ENCODE measurements around the gene SYPL2. TPM values are rescaled to one million over a fixed set of nuclear protein-coding genes. Genes with fewer than 3 reads are reported as not detected.
A peak's percentile ranks its signal among the peaks of the same experiment; 100 is the strongest.

Gene SYPL2
- total RNA-seq = 38.6 TPM

DNA sequence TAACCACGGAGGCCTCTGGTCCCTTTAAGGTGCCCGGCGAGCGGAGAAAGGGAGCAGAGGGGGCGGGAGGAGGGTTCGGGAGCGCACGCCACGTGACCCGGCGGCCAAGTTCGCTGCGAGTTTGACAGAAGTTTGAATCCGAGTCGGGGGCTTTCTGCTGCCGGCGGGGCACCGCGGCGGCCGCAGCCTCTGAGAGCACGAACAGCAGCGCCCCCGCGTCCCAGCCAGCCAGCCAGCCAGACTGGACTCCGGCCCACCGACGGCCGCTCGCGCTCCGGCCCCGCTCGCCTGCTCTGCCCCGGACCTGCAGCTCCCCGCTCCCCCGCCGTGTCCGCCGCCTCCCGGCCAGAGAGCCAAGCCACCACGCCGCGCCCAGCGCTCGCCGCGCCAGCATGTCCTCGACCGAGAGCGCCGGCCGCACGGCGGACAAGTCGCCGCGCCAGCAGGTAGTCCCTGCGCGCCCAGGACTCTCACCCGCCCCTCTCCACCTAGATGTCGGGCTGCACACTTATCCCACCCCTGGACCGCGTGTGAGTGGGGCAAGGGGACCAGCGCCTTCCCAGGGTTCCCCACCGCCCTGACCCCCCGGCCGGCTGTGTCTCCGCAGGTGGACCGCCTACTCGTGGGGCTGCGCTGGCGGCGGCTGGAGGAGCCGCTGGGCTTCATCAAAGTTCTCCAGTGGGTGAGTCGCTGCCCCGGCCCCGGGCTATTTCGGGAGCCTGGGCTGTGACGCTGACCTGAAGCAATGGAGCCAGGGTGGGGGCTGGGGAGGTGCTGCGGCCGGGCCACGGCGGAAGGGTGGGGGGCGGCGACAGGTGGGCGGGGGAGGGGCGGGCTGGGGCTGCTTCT, at the start of gene SYPL2:
Gene SYPL2, plus strand, starts transcription at position 95 of the 849 bp plus-strand sequence. Its CDS starts 298 bp downstream, at position 393.
- Histone ChIP-seq H3K27ac (ENCODE audit: low read depth, low read length) (peak within 1 kb of the TSS; percentile 98), H3K9ac (ENCODE audit: low read depth in 1 of 3, low read length in 3 of 3) (peak within 1 kb of the TSS; percentile 92 to 97 (median 94)), H3K4me3 (ENCODE audit: low read length in 3 of 3) (peak within 1 kb of the TSS; percentile 84 to 87 (median 85)), H3K27me3 (ENCODE audit: control insufficient read depth in 3 of 3, insufficient read depth in 3 of 3, low read length in 3 of 3) (peaks cover 0 to 4% (median 0%) of the 10 kb centered on the region in 3 donors), H3K36me3 (ENCODE audit: control insufficient read depth in 3 of 3, insufficient read depth in 3 of 3, low read length in 3 of 3) (peaks cover 0 to 3% (median 0%) of the 10 kb centered on the region in 3 donors), H3K4me1 (ENCODE audit: control insufficient read depth in 3 of 3, insufficient read depth in 3 of 3, low read length in 3 of 3) (peaks cover 33 to 39% (median 35%) of the 10 kb centered on the region in 3 donors), H3K9me3 (ENCODE audit: control insufficient read depth in 3 of 3, low read length in 3 of 3) (no peaks in the 10 kb centered on the region)

DNA sequence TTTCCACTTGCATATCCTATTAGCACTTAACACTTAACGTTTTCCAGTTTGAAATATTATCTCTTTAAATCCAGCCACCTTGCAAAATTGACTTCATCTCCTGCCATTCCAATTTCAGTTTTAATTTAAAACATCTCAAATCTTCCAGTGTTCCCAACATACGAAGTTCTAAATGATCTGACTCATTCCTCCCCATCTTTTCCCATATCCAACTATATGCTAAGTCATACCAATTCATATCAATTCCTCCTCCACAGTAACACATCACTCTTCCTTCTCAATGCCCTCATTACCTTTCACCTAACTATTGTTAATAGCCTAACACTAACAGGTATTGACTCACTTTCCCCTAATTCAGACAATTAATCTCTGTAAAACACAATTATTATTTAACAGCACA, 42.8 kb upstream of the SYPL2 start:
- H3K9ac ChIP-seq (ENCODE audit: low read depth in 1 of 3, low read length in 3 of 3) = no peak overlapping the region
- H3K27ac ChIP-seq (ENCODE audit: low read depth, low read length) = peak overlapping the region; percentile 10
- no peak overlapping the region for H3K4me3 ChIP-seq (ENCODE audit: low read length in 3 of 3)
- peaks cover 14 to 29% (median 23%) of the 10 kb centered on the region in 3 donors for H3K4me1 ChIP-seq (ENCODE audit: control insufficient read depth in 3 of 3, insufficient read depth in 3 of 3, low read length in 3 of 3)
- peaks cover 0 to 17% (median 13%) of the 10 kb centered on the region in 3 donors for H3K36me3 ChIP-seq (ENCODE audit: control insufficient read depth in 3 of 3, insufficient read depth in 3 of 3, low read length in 3 of 3)
- no peaks in the 10 kb centered on the region for H3K9me3 ChIP-seq (ENCODE audit: control insufficient read depth in 3 of 3, low read length in 3 of 3)
- no peaks in the 10 kb centered on the region for H3K27me3 ChIP-seq (ENCODE audit: control insufficient read depth in 3 of 3, insufficient read depth in 3 of 3, low read length in 3 of 3)

DNA sequence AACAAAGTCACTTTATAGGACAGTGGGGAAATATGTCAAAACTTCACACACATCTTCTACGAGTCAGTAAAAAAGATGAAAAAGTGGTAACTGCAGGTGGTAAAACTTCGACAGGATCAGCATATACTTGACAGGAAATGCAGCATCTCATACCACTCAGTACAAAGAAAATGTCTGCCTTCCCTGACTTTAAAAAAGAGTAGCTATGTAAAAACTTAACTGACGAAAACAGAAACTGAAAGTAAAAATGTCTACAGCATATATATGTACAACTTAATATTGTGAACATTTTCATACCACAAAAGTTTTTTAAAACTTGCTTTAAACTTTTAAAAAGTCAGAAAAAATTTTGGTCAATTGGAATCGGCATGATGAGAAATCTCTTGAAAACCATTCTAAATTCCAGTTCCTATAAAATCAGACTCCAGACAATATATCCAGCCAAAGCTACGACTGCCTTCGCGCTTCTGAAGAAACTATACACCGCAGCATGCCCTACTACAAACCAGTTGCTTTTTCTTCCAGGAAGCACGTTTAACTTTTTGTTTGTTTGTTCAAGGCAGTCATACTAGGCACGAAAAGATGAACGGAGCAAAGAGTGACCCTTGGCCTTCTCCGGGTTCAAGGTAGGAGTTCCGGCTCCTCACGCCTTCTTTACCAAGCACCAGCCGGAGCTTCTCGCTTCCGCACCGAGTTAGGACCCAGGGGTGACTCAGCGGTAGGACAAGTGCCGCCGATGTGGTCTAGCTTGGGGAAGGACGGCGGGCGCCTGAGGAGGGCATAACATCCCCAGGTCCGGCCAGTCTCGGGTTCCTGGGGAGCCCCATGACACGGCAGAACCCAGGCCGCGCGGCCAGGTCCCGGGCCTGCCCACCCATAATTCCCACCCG, 40.7 kb upstream of the SYPL2 start:
- peak overlapping the region; percentile 94 to 99 (median 96) for H3K4me3 ChIP-seq (ENCODE audit: low read length in 3 of 3)
- peaks cover 14 to 29% (median 23%) of the 10 kb centered on the region in 3 donors for H3K4me1 ChIP-seq (ENCODE audit: control insufficient read depth in 3 of 3, insufficient read depth in 3 of 3, low read length in 3 of 3)
- H3K9ac ChIP-seq (ENCODE audit: low read depth in 1 of 3, low read length in 3 of 3) = peak overlapping the region; percentile 91 to 99 (median 94)
- peaks cover 0 to 6% (median 5%) of the 10 kb centered on the region in 3 donors for H3K36me3 ChIP-seq (ENCODE audit: control insufficient read depth in 3 of 3, insufficient read depth in 3 of 3, low read length in 3 of 3)
- peak overlapping the region; percentile 91 for H3K27ac ChIP-seq (ENCODE audit: low read depth, low read length)
- H3K9me3 ChIP-seq (ENCODE audit: control insufficient read depth in 3 of 3, low read length in 3 of 3) = no peaks in the 10 kb centered on the region
- H3K27me3 ChIP-seq (ENCODE audit: control insufficient read depth in 3 of 3, insufficient read depth in 3 of 3, low read length in 3 of 3) = no peaks in the 10 kb centered on the region

DNA sequence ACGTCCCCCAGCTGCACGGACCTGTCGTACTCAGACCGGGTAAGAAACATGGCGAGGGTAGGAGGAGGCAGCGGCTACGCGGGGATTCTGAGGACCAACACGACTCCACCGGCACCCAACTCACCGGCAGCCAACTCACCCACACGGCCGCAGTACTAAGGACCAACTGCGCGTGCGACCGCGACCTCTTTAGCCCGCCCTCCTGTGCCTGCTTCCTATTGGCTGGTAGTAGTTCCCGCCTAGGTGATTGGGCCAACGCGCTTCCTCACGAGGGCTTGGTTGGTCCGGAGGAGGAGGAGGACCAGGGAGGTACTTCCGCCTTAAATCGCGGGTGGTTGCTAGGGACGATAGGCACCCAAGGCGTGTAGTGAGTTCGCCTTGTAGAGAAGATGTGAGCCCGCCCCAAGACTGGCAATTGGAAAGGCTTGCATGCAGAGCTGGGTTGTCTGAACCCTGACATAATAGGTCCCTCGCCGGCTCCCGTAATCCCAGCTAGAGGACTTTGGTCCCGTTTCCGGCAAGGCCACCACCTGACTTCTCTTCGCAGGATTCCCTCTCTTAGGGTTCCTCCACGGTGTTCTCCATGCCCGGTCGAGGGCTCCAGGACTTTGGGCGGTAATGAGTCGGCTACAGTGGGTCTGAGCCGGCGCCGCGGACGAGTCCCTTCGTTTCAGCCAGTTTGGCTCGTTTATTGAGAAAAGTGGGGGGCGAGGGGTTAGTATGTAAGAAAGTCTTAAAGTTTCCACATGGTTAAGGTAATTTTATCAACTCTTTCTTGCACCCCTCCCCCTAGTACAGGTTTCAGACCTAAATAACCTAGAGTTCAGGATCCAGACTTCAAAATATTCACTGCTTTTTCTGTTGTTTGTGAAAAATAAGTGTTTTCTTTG, 39.8 kb upstream of the SYPL2 start, which contains the start of gene PSMA5:
Gene PSMA5, minus strand, starts transcription at position 168 of the 890 bp plus-strand sequence. Its CDS starts 118 bp downstream, at position 50.
- Histone ChIP-seq H3K4me1 (ENCODE audit: control insufficient read depth in 3 of 3, insufficient read depth in 3 of 3, low read length in 3 of 3) (peaks cover 14 to 29% (median 23%) of the 10 kb centered on the region in 3 donors), H3K27ac (ENCODE audit: low read depth, low read length) (peak within 1 kb of the TSS; percentile 91), H3K36me3 (ENCODE audit: control insufficient read depth in 3 of 3, insufficient read depth in 3 of 3, low read length in 3 of 3) (no peaks in the 10 kb centered on the region), H3K9ac (ENCODE audit: low read depth in 1 of 3, low read length in 3 of 3) (peak within 1 kb of the TSS; percentile 91 to 99 (median 94)), H3K27me3 (ENCODE audit: control insufficient read depth in 3 of 3, insufficient read depth in 3 of 3, low read length in 3 of 3) (no peaks in the 10 kb centered on the region), H3K4me3 (ENCODE audit: low read length in 3 of 3) (peak within 1 kb of the TSS; percentile 94 to 99 (median 96)), H3K9me3 (ENCODE audit: control insufficient read depth in 3 of 3, low read length in 3 of 3) (no peaks in the 10 kb centered on the region)

DNA sequence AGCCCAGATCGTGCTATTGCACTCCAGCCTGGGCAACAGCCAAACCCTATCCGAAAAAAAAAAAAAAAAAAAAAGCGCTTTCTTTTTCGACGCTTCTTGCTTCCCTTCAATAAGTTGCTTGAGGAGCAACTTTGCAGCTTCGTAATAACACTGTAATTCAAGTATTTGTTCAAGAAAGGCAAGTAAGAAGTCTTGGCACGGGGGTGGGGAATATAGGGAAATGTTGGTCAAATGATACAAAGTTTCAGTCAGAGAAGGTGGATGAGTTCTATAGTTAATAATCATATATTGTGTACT, 39.2 kb upstream of the SYPL2 start:
- Histone ChIP-seq H3K9me3 (ENCODE audit: control insufficient read depth in 3 of 3, low read length in 3 of 3) (no peaks in the 10 kb centered on the region), H3K36me3 (ENCODE audit: control insufficient read depth in 3 of 3, insufficient read depth in 3 of 3, low read length in 3 of 3) (no peaks in the 10 kb centered on the region), H3K27ac (ENCODE audit: low read depth, low read length) (peak overlapping the region; percentile 91), H3K4me1 (ENCODE audit: control insufficient read depth in 3 of 3, insufficient read depth in 3 of 3, low read length in 3 of 3) (peaks cover 14 to 29% (median 23%) of the 10 kb centered on the region in 3 donors), H3K4me3 (ENCODE audit: low read length in 3 of 3) (peak overlapping the region; percentile 94 to 99 (median 96)), H3K27me3 (ENCODE audit: control insufficient read depth in 3 of 3, insufficient read depth in 3 of 3, low read length in 3 of 3) (no peaks in the 10 kb centered on the region), H3K9ac (ENCODE audit: low read depth in 1 of 3, low read length in 3 of 3) (peak overlapping the region; percentile 85 to 99 (median 91))

DNA sequence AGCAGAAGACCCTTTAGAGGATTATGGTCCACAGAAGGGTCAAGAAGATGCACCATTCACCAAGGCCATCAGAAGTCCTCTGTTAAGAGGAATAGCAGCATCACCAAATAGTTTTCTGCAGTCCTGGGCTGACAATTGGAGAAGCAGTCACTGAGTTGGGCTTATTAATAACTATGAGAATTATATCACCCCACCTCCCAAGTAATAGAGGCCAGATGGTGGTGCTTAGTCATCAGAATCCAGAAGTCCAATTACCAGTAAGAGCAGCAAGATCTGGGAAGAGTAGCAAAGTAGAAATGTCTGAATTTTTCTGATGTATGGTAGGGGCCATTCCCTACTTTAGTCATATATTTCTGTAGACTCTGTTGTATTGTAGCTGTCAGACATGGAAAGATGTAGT, 34.0 kb upstream of the SYPL2 start:
- H3K27me3 ChIP-seq (ENCODE audit: control insufficient read depth in 3 of 3, insufficient read depth in 3 of 3, low read length in 3 of 3) = no peaks in the 10 kb centered on the region
- H3K36me3 ChIP-seq (ENCODE audit: control insufficient read depth in 3 of 3, insufficient read depth in 3 of 3, low read length in 3 of 3) = no peaks in the 10 kb centered on the region
- no peak overlapping the region for H3K4me3 ChIP-seq (ENCODE audit: low read length in 3 of 3)
- H3K9me3 ChIP-seq (ENCODE audit: control insufficient read depth in 3 of 3, low read length in 3 of 3) = no peaks in the 10 kb centered on the region
- H3K4me1 ChIP-seq (ENCODE audit: control insufficient read depth in 3 of 3, insufficient read depth in 3 of 3, low read length in 3 of 3) = peaks cover 0 to 5% (median 5%) of the 10 kb centered on the region in 3 donors
- no peak overlapping the region for H3K9ac ChIP-seq (ENCODE audit: low read depth in 1 of 3, low read length in 3 of 3)
- no peak overlapping the region for H3K27ac ChIP-seq (ENCODE audit: low read depth, low read length)

DNA sequence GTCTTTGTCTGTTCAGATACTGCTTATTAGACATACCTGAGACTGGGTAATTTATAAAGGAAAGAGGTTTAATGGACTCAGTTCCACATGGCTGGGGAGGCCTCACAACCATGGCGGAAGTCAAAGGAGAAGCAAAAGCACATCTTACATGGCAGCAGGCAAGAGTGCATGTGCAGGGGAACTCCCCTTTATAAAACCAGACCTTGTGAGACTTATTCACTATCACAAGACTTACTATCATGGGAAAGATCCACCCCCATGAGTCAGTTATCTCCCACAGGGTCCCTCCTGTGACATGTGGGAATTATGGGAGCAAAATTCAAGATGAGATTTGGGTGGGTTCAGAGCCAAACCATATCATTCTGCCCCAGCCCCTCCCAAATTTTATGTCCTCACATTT, 33.0 kb upstream of the SYPL2 start:
- Histone ChIP-seq H3K9me3 (ENCODE audit: control insufficient read depth in 3 of 3, low read length in 3 of 3) (no peaks in the 10 kb centered on the region), H3K4me3 (ENCODE audit: low read length in 3 of 3) (no peak overlapping the region), H3K27me3 (ENCODE audit: control insufficient read depth in 3 of 3, insufficient read depth in 3 of 3, low read length in 3 of 3) (no peaks in the 10 kb centered on the region), H3K9ac (ENCODE audit: low read depth in 1 of 3, low read length in 3 of 3) (no peak overlapping the region), H3K36me3 (ENCODE audit: control insufficient read depth in 3 of 3, insufficient read depth in 3 of 3, low read length in 3 of 3) (no peaks in the 10 kb centered on the region), H3K4me1 (ENCODE audit: control insufficient read depth in 3 of 3, insufficient read depth in 3 of 3, low read length in 3 of 3) (peaks cover 0 to 1% (median 0%) of the 10 kb centered on the region in 3 donors), H3K27ac (ENCODE audit: low read depth, low read length) (no peak overlapping the region)

DNA sequence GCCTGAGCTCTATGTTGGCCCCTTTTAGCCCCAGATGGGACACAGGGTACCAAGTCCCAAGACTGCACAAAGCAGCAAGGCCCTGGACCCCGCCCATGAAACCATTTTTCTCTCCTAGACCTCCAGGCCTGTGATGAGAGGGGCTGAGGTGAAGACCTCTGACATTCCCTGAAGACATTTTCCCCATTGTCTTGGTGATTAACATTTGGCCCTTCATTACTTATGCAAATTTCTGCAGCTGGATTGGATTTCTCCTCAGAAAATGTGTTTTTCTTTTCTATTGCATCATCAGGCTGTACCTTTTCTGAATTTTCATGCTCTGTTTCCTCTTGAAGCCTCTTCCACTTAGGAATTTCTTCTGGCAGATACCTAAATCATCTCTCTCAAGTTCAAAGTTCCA, 31.9 kb upstream of the SYPL2 start:
- H3K27me3 ChIP-seq (ENCODE audit: control insufficient read depth in 3 of 3, insufficient read depth in 3 of 3, low read length in 3 of 3) = no peaks in the 10 kb centered on the region
- H3K4me1 ChIP-seq (ENCODE audit: control insufficient read depth in 3 of 3, insufficient read depth in 3 of 3, low read length in 3 of 3) = peaks cover 0 to 6% (median 0%) of the 10 kb centered on the region in 3 donors
- no peaks in the 10 kb centered on the region for H3K36me3 ChIP-seq (ENCODE audit: control insufficient read depth in 3 of 3, insufficient read depth in 3 of 3, low read length in 3 of 3)
- no peak overlapping the region for H3K9ac ChIP-seq (ENCODE audit: low read depth in 1 of 3, low read length in 3 of 3)
- H3K4me3 ChIP-seq (ENCODE audit: low read length in 3 of 3) = no peak overlapping the region
- H3K27ac ChIP-seq (ENCODE audit: low read depth, low read length) = no peak overlapping the region
- H3K9me3 ChIP-seq (ENCODE audit: control insufficient read depth in 3 of 3, low read length in 3 of 3) = no peaks in the 10 kb centered on the region

DNA sequence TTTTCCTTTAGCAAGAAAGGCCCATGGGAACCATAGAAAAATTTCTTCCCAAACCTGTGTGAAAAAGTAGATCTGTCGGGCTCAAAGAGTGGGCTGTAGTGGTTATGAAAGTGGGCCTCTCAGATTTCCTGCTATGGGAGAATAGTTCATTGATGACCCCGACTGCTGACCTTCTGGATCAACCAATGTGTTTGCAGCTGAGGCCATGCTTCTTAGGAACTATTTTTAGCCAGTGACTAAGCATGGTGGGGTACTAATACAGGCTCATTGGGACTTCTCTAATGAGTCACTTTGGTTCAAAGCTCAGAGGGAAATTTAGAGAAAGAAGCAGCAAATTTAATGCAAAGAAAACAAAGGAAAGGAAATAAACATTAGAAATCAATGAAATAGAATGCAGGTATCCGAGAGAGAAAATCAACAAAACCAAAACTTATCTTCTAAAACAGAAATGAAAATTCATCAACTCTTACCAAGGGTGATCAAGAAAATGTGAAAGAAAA, 27.5 kb upstream of the SYPL2 start:
- peaks cover 0 to 3% (median 0%) of the 10 kb centered on the region in 3 donors for H3K27me3 ChIP-seq (ENCODE audit: control insufficient read depth in 3 of 3, insufficient read depth in 3 of 3, low read length in 3 of 3)
- peak overlapping the region; percentile 39 for H3K27ac ChIP-seq (ENCODE audit: low read depth, low read length)
- no peaks in the 10 kb centered on the region for H3K9me3 ChIP-seq (ENCODE audit: control insufficient read depth in 3 of 3, low read length in 3 of 3)
- no peaks in the 10 kb centered on the region for H3K36me3 ChIP-seq (ENCODE audit: control insufficient read depth in 3 of 3, insufficient read depth in 3 of 3, low read length in 3 of 3)
- peaks cover 0 to 6% (median 0%) of the 10 kb centered on the region in 3 donors for H3K4me1 ChIP-seq (ENCODE audit: control insufficient read depth in 3 of 3, insufficient read depth in 3 of 3, low read length in 3 of 3)
- H3K4me3 ChIP-seq (ENCODE audit: low read length in 3 of 3) = no peak overlapping the region
- H3K9ac ChIP-seq (ENCODE audit: low read depth in 1 of 3, low read length in 3 of 3) = no peak overlapping the region

Measured in skeletal muscle tissue (tissue), 4 donors.